ENCODE data around the gene FAM171A1.

FAM171A1 gene

DNA sequence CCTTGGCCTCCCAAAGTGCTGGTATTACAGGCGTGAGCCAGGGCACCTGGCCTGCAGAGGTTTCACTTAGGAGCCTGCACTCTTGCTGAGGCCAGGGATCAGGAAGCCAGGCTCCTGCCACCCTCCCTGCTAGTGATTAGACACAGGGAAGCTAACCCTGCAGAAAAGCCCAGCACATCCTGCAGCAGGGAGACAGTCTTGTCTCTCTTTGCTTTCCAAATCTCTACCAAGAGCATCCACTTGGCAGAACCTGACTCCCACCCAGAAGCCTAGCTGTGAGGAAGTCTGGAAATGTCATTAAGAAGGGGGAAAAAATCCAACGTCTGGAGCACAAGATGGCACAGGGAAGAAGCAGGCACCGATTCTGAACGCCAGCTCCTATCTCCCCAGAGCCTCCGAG is 8.0 kb upstream of the FAM171A1 start:
- Histone ChIP-seq H3K27ac (no peak overlapping the region), H3K36me3 (no peaks in the 10 kb centered on the region), H3K27me3 (ENCODE audit: insufficient read depth, low read depth, severe bottlenecking) (no peaks in the 10 kb centered on the region), H3K9me3 (ENCODE audit: severe bottlenecking) (no peaks in the 10 kb centered on the region), H3K4me3 (ENCODE audit: low read depth, low read length) (no peak overlapping the region)
- DNase-seq: no peak
- TF ChIP-seq, protein P1, sequence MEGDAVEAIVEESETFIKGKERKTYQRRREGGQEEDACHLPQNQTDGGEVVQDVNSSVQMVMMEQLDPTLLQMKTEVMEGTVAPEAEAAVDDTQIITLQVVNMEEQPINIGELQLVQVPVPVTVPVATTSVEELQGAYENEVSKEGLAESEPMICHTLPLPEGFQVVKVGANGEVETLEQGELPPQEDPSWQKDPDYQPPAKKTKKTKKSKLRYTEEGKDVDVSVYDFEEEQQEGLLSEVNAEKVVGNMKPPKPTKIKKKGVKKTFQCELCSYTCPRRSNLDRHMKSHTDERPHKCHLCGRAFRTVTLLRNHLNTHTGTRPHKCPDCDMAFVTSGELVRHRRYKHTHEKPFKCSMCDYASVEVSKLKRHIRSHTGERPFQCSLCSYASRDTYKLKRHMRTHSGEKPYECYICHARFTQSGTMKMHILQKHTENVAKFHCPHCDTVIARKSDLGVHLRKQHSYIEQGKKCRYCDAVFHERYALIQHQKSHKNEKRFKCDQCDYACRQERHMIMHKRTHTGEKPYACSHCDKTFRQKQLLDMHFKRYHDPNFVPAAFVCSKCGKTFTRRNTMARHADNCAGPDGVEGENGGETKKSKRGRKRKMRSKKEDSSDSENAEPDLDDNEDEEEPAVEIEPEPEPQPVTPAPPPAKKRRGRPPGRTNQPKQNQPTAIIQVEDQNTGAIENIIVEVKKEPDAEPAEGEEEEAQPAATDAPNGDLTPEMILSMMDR (IDR thresholded peaks at IDR 0.05; ENCODE audit: low read depth, low read length): no peak

DNA sequence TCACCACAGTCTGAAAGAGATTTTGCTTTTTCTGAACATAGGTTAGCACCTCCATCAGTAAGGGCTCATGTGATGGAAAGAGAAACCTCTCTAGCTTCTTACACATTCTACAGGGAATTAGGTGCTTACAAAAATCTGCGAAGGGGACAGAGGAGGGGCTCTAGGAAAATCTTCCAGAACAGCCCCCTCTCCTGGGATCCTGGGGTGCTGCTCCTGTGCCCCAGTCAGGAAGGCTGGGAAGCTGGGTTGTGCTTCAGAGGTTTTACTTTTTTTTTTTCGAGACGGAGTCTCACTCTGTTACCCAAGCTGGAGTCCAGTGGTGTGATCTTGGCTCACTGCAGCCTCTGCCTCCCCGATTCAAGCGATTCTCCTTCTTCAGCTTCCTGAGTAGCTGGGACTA is 7.5 kb upstream of the FAM171A1 start:
- DNase-seq: no peak
- no peak overlapping the region for H3K4me3 ChIP-seq (ENCODE audit: low read depth, low read length)
- TF ChIP-seq, protein P1 (IDR thresholded peaks at IDR 0.05; ENCODE audit: low read depth, low read length): no peak
- H3K9me3 ChIP-seq (ENCODE audit: severe bottlenecking): no peaks in the 10 kb centered on the region
- H3K36me3 ChIP-seq: no peaks in the 10 kb centered on the region
- H3K27ac ChIP-seq: no peak overlapping the region
- H3K27me3 ChIP-seq (ENCODE audit: insufficient read depth, low read depth, severe bottlenecking): no peaks in the 10 kb centered on the region

DNA sequence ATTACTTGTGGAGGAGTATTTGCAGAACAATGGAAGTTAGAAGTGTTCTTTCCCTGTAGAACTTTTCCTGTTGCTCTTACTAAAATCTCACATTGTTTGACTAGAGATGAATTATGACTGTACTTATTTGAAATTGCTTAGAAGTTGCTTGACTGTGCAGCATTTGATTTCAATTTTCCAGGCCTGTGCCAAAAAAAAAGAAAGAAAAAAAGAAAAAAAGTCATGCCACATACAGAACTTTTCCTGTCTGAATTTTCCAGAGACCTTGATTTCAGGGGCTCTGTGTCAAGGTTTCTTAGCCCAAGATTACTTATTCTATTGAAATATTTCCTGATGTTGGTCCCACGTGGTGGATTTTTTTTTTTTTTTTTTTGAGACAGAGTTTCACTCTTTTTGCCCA is 3.5 kb upstream of the FAM171A1 start:
- TF ChIP-seq, protein P1 (IDR thresholded peaks at IDR 0.05; ENCODE audit: low read depth, low read length): no peak
- Histone ChIP-seq H3K9me3 (ENCODE audit: severe bottlenecking) (no peaks in the 10 kb centered on the region), H3K27me3 (ENCODE audit: insufficient read depth, low read depth, severe bottlenecking) (no peaks in the 10 kb centered on the region), H3K36me3 (no peaks in the 10 kb centered on the region), H3K4me3 (ENCODE audit: low read depth, low read length) (no peak overlapping the region), H3K27ac (no peak overlapping the region)
- no peak for DNase-seq

DNA sequence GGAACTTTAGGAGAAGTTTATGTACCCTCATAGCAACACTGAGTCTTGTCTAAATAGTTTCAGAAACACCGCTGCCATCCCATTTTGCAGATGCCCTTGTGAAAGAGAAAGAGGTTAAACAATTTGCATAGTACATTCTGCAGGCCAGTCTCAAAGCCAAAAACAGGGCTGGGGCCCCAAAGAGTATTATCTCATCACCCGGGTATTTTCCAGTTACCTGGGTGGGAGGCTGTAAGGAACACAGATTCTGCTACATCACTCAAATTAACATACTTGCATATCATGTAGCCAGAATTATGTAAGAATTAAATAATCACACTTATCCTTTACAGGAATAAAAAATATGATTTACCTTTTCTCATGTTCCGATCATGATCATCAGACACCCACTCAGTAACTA is 3.1 kb upstream of the FAM171A1 start:
- Histone ChIP-seq H3K27ac (no peak overlapping the region), H3K27me3 (ENCODE audit: insufficient read depth, low read depth, severe bottlenecking) (no peaks in the 10 kb centered on the region), H3K4me3 (ENCODE audit: low read depth, low read length) (no peak overlapping the region), H3K9me3 (ENCODE audit: severe bottlenecking) (no peaks in the 10 kb centered on the region), H3K36me3 (no peaks in the 10 kb centered on the region)
- no peak for DNase-seq
- TF ChIP-seq, protein P1 (IDR thresholded peaks at IDR 0.05; ENCODE audit: low read depth, low read length): no peak

DNA sequence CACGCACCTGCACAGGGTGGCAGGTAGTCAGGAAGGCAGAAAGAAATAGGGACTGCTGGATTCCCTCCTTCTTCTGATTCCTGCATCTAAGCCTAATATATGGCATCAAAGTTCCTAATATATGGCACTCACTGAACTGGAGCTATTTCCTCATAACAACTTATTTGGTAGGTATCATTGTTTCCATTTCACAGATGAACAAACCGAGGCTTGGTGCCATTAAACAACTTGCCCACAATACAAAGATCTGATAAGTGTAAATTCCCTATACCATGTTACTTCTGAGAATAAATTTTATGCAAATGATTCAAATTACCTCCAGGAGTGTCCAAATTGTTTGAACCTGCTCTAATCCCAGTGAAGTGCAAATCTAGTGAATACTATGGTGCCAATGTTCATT is 2.1 kb upstream of the FAM171A1 start:
- Histone ChIP-seq H3K27ac (no peak overlapping the region), H3K4me3 (ENCODE audit: low read depth, low read length) (no peak overlapping the region), H3K27me3 (ENCODE audit: insufficient read depth, low read depth, severe bottlenecking) (no peaks in the 10 kb centered on the region), H3K9me3 (ENCODE audit: severe bottlenecking) (no peaks in the 10 kb centered on the region), H3K36me3 (no peaks in the 10 kb centered on the region)
- TF ChIP-seq, protein P1 (IDR thresholded peaks at IDR 0.05; ENCODE audit: low read depth, low read length): no peak
- no peak for DNase-seq

DNA sequence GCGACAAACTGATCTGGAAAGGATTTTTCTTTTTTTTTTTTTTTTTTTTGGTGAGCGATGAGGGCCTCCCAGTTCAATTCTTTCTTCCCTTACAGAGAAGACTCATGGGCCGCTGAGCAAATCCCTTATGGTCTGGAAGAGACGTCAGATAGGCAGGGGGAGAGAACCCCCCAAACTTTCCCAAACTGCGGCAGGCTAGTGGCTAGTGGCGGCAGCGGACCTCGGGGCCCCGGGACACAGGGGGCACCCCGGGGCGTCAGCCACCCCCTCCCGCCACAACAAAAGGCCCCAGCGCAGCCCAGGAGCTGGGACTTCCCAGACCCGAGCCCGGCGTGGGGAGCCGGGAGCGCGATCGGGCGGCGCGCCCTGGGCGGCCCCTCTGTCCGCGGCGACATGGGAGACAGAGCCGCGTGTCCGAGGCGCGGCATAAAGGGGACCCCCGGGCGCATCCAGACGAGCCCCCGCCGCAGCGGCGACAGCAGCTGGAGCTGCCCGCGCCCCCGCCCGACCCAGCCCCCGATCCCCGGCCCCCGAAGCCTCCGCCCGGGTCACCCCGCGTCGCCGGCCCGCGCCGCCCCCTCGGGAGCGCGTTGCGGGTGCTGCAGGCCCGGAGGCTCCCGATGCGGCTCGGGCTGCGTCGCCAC is 755 bp downstream of the FAM171A1 start:
- H3K9me3 ChIP-seq (ENCODE audit: severe bottlenecking): no peaks in the 10 kb centered on the region
- no peaks in the 10 kb centered on the region for H3K36me3 ChIP-seq
- no peaks in the 10 kb centered on the region for H3K27me3 ChIP-seq (ENCODE audit: insufficient read depth, low read depth, severe bottlenecking)
- peak overlapping the region; percentile 77 for H3K27ac ChIP-seq
- no peak for DNase-seq
- TF ChIP-seq, protein P1 (IDR thresholded peaks at IDR 0.05; ENCODE audit: low read depth, low read length): no peak
- peak overlapping the region; percentile 76 for H3K4me3 ChIP-seq (ENCODE audit: low read depth, low read length)
